Endothelial cell of umbilical vein (primary cell): ENCODE measurements around the gene CCNY. TPM values are rescaled to one million over a fixed set of nuclear protein-coding genes. Genes with fewer than 3 reads are reported as not detected.

Experiments used
- BruUV-seq: library from RNA; stranded (reverse); fragments of 400-500 nt; replicated peaks from 2 replicates; lab custom pipeline; 2021; lab: Mats Ljungman, UMichigan
- CTCF ChIA-PET: fragments of 300-600, 350-600 bp; sonication (Branson Sonifier 250); formaldehyde crosslinking; loops from one replicate; lab custom pipeline; 2021; ENCODE audit warnings: antibody characterized with exemption, inconsistent platforms; lab: Charles Lee
- POLR2A ChIA-PET: fragments of 300-600, 350-600 bp; sonication (Branson Sonifier 250); formaldehyde crosslinking; loops from one replicate; lab custom pipeline; 2021; ENCODE audit warnings: antibody characterized with exemption, inconsistent platforms; lab: Charles Lee
- DNase-seq: peaks from one replicate; pipeline ENCODE4 v3.0.0-alpha.2; 2011; ENCODE audit warnings: low read depth, low spot score
- FAIRE-seq: peaks from 2 replicates; lab custom pipeline; 2011; peaks lifted over from hg19 to GRCh38; lab: Jason Lieb, UNC
- H2AFZ ChIP-seq: 2 replicates; pipeline ENCODE4 v1.6.0; 2012; ENCODE audit warnings: low read depth, low read length, control low read depth, inconsistent platforms
- H3K27ac ChIP-seq: 2 replicates; pipeline ENCODE4 v1.5.1; 2011; ENCODE audit warnings: low read depth, mild to moderate bottlenecking, control low read depth, low read length, moderate library complexity; ENCODE audit not compliant: insufficient read depth
- H3K27me3 ChIP-seq, 2 experiments: 2 replicates each; pipeline versions ENCODE4 v1.6.0 to v1.6.1; 2011; ENCODE audit warnings: low read length in 2 of 2, mixed read lengths in 1 of 2; ENCODE audit not compliant: control insufficient read depth in 2 of 2, insufficient read depth in 2 of 2
- H3K36me3 ChIP-seq, 2 experiments: 2 replicates in 1 of 2; 3 replicates in 1 of 2; pipeline ENCODE4 v1.5.1; 2011; ENCODE audit warnings: low read length in 2 of 2, mild to moderate bottlenecking in 1 of 2, moderate library complexity in 1 of 2; ENCODE audit not compliant: control insufficient read depth in 2 of 2, insufficient read depth in 2 of 2; ENCODE audit errors: extremely low read depth in 1 of 2
- H3K4me1 ChIP-seq: 3 replicates; pipeline ENCODE4 v1.5.1; 2011; ENCODE audit warnings: mild to moderate bottlenecking, low read length; ENCODE audit not compliant: control insufficient read depth, insufficient read depth; ENCODE audit errors: extremely low read depth
- H3K4me2 ChIP-seq: 2 replicates; pipeline ENCODE4 v1.6.1; 2011; ENCODE audit warnings: low read length, control low read depth, mixed read lengths; ENCODE audit not compliant: insufficient read depth
- H3K4me3 ChIP-seq, 3 experiments: fragments of 200-600 bp in 1 of 3; sonication (generic), shearing (Covaris generic) in 1 of 3; replicated peaks in 1 of 3; 2 replicates each; pipeline ENCODE4 v1.5.1; 2011 to 2016; ENCODE audit warnings: control low read depth in 3 of 3, low read length in 3 of 3, mild to moderate bottlenecking in 2 of 3, inconsistent platforms in 1 of 3, low read depth in 1 of 3, moderate library complexity in 1 of 3; ENCODE audit not compliant: insufficient read depth in 1 of 3
- H3K79me2 ChIP-seq: 2 replicates; pipeline ENCODE4 v1.6.0; 2012; ENCODE audit warnings: low read length, inconsistent platforms; ENCODE audit not compliant: control insufficient read depth, insufficient read depth
- H3K9ac ChIP-seq: replicated peaks from 2 replicates; pipeline ENCODE3; 2011; ENCODE audit warnings: low read length, control low read depth; ENCODE audit not compliant: insufficient read depth; ENCODE audit errors: extremely low read depth
- H3K9me1 ChIP-seq: replicated peaks from 3 replicates; pipeline ENCODE4 v1.6.0; 2011; ENCODE audit warnings: mild to moderate bottlenecking, low read length; ENCODE audit not compliant: control insufficient read depth, insufficient read depth; ENCODE audit errors: extremely low read depth
- H3K9me3 ChIP-seq: replicated peaks from 2 replicates; pipeline ENCODE4 v1.5.1; 2012; ENCODE audit warnings: low read length, inconsistent platforms; ENCODE audit not compliant: control insufficient read depth, insufficient read depth
- H4K20me1 ChIP-seq: replicated peaks from 2 replicates; pipeline ENCODE3; 2011; ENCODE audit warnings: mild to moderate bottlenecking, low read length; ENCODE audit not compliant: control insufficient read depth, insufficient read depth; ENCODE audit errors: extremely low read depth
- CTCF ChIP-seq, 2 donors: IDR thresholded peaks; 1 replicate in 1 of 2; 2 replicates in 1 of 2; pipeline ENCODE4 v1.5.1; 2011; ENCODE audit warnings: low read length in 2 of 2, mild to moderate bottlenecking in 2 of 2, moderate library complexity in 2 of 2, control low read depth in 1 of 2, inconsistent platforms in 1 of 2, low read depth in 1 of 2; ENCODE audit not compliant: insufficient read depth in 1 of 2; ENCODE audit errors: extremely low read depth in 1 of 2
- EZH2 ChIP-seq: IDR thresholded peaks from 2 replicates; pipeline ENCODE4 v1.6.1; 2012; ENCODE audit warnings: borderline replicate concordance, low read depth, mild to moderate bottlenecking, moderate library complexity, low read length, inconsistent platforms; ENCODE audit not compliant: severe bottlenecking
- FOS ChIP-seq: IDR thresholded peaks from 2 replicates; pipeline ENCODE4 v1.6.1; 2011; ENCODE audit warnings: mild to moderate bottlenecking, low read length, moderate library complexity, borderline replicate concordance; ENCODE audit not compliant: insufficient read depth
- GATA2 ChIP-seq: IDR thresholded peaks from 2 replicates; pipeline ENCODE4 v1.7.0; 2011; ENCODE audit warnings: low read depth, mild to moderate bottlenecking, moderate library complexity, mixed read lengths, low read length; ENCODE audit not compliant: insufficient read length, insufficient read depth
- JUN ChIP-seq: IDR thresholded peaks from 2 replicates; pipeline ENCODE4 v1.6.1; 2011; ENCODE audit warnings: borderline replicate concordance, low read depth; ENCODE audit not compliant: insufficient read length, insufficient read depth
- MAX ChIP-seq: IDR thresholded peaks from 2 replicates; pipeline ENCODE4 v1.6.1; 2011; ENCODE audit not compliant: insufficient read depth, insufficient read length
- MYC ChIP-seq: IDR thresholded peaks from one replicate; pipeline ENCODE4 v1.6.1; 2011; ENCODE audit warnings: mild to moderate bottlenecking, low read depth, low read length
- POLR2A ChIP-seq: IDR thresholded peaks from 2 replicates; pipeline ENCODE4 v1.6.1; 2012; ENCODE audit warnings: low read depth, mild to moderate bottlenecking, control low read depth, low read length
- POLR2AphosphoS5 ChIP-seq: IDR thresholded peaks from 2 replicates; pipeline ENCODE4 v1.6.1; 2012; ENCODE audit warnings: low read depth, mild to moderate bottlenecking, control low read depth, low read length, moderate library complexity; ENCODE audit not compliant: insufficient read depth
- dilution Hi-C: fragments of 300-500 bp; cut with MboI; formaldehyde crosslinking; loops from one replicate; pipeline ENCODE4 v1.15.0; 2019; ENCODE audit warnings: low sequenced_read_pairs; ENCODE audit not compliant: extremely low pct_ligation_motif_present
- intact Hi-C: fragments of 100-400 bp; cut with micrococcal nuclease; formaldehyde crosslinking; loops from one replicate; pipeline ENCODE4 v1.10.0; 2022
- polyA plus RNA-seq, 4 experiments: library from polyadenylated mRNA; depleted of rRNA in 3 of 4; stranded (reverse) in 3 of 4; unstranded in 1 of 4; fragments of >200 nt; gene quantifications; 2 replicates each; pipeline versions ENCODE4 v1.2.1 to v1.2.3, GENCODE V29; 2011 to 2012; ENCODE audit warnings: missing spikeins in 1 of 4
- total RNA-seq: library from RNA; stranded (reverse); gene quantifications from 2 replicates; pipeline ENCODE4 v1.2.3, GENCODE V29; 2021

The CCNY gene
- total and polyA plus RNA-seq, 2 donors (not counting 3 experiments of a cell fraction or from before 2014, with no cell fraction given): 61.5 to 107 TPM

DNA sequence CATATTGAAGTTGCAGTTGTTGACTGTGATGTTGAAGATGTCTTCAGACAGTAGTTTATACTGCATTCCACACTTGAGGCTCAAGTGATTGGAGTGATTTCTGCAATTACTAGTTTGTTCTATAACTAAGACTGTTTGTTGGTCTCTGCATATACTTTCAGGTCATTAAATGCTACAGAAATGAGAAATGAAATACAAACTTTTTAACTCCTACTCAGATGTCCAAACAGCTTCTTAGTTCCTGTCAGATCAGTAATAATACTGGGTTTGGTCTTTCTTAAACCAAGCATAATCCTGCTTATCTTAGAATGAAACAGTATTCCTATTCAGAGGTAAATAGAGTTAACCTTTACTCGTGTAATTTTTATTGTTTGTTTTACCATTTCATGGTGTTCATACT, 115.9 kb downstream of the CCNY start:
- FAIRE-seq (no peak), DNase-seq (no peak)
- TF ChIP-seq GATA2: no peak
- no peak overlapping the region for H2AFZ ChIP-seq
- peaks cover 57% of the 10 kb centered on the region for H3K4me1 ChIP-seq
- dilution Hi-C loops (no loop called here), intact Hi-C loops (no loop called here)
- H3K9ac ChIP-seq: no peak overlapping the region
- ChIA-PET CTCF (interaction anchor here (0.8 to 1.6 kb wide), 3 partner anchors 8 to 31 kb away, joined by 3 to 6 read pairs (median 3); no protein-coding TSS in a partner anchor), POLR2A (no interaction called here)
- H3K27ac ChIP-seq: no peak overlapping the region
- peaks cover 83% of the 10 kb centered on the region for H3K79me2 ChIP-seq
- H3K4me2 ChIP-seq: no peak overlapping the region
- no peaks in the 10 kb centered on the region for H3K9me3 ChIP-seq
- H3K4me3 ChIP-seq: no peak overlapping the region
- no TSS peak for BruUV-seq
- no peaks in the 10 kb centered on the region for H3K27me3 ChIP-seq
- no peaks in the 10 kb centered on the region for H3K36me3 ChIP-seq
- H4K20me1 ChIP-seq: no peaks in the 10 kb centered on the region
- H3K9me1 ChIP-seq: no peaks in the 10 kb centered on the region

DNA sequence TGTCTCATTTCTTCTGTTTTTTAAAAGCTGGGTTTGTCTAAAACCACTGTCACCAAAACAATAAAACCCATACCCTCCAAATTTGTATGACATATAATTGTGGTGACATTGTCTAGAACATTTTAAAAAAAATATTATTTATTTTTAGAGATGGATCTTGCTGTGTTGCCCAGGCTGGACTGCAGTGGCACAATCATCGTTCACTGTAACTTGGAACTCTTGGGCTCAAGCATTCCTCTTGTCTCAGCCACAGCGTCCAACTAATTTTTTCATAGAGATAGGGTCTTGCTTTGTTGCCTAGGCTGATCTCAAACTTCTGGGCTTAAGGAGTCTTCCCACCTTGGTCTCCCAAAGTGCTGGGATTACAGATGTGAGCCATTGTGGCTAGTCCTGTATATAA, 116.5 kb downstream of the CCNY start:
- H3K27me3 ChIP-seq: no peaks in the 10 kb centered on the region
- H3K79me2 ChIP-seq: peaks cover 86% of the 10 kb centered on the region
- H4K20me1 ChIP-seq: no peaks in the 10 kb centered on the region
- DNase-seq (no peak), FAIRE-seq (no peak)
- H2AFZ ChIP-seq: no peak overlapping the region
- H3K4me1 ChIP-seq: peaks cover 50% of the 10 kb centered on the region
- no peak overlapping the region for H3K4me2 ChIP-seq
- ChIA-PET CTCF (interaction anchor here (1.3 to 1.6 kb wide), 2 partner anchors 10 to 32 kb away, joined by 3 to 6 read pairs; no protein-coding TSS in a partner anchor), POLR2A (no interaction called here)
- intact Hi-C loops (no loop called here), dilution Hi-C loops (no loop called here)
- H3K9me3 ChIP-seq: no peaks in the 10 kb centered on the region
- BruUV-seq: no TSS peak
- TF ChIP-seq MAX (no peak), FOS (no peak), POLR2AphosphoS5 (no peak), GATA2 (no peak), CTCF (IDR thresholded peaks at IDR 0.05; ENCODE audit: extremely low read depth in 1 of 2, insufficient read depth in 1 of 2, low read depth in 1 of 2, low read length in 2 of 2) (no peak), MYC (no peak), JUN (no peak), POLR2A (no peak), EZH2 (no peak)
- no peak overlapping the region for H3K9ac ChIP-seq
- no peak overlapping the region for H3K27ac ChIP-seq
- H3K4me3 ChIP-seq: no peak overlapping the region
- H3K9me1 ChIP-seq: no peaks in the 10 kb centered on the region
- no peaks in the 10 kb centered on the region for H3K36me3 ChIP-seq
